SW480 (cell line): ENCODE data around the gene SLC4A3.

ENCODE experiments used
- DNase-seq: peaks from one replicate; pipeline ENCODE4 v3.0.0-alpha.2; 2016; ENCODE audit warnings: low spot score

Gene SLC4A3

DNA sequence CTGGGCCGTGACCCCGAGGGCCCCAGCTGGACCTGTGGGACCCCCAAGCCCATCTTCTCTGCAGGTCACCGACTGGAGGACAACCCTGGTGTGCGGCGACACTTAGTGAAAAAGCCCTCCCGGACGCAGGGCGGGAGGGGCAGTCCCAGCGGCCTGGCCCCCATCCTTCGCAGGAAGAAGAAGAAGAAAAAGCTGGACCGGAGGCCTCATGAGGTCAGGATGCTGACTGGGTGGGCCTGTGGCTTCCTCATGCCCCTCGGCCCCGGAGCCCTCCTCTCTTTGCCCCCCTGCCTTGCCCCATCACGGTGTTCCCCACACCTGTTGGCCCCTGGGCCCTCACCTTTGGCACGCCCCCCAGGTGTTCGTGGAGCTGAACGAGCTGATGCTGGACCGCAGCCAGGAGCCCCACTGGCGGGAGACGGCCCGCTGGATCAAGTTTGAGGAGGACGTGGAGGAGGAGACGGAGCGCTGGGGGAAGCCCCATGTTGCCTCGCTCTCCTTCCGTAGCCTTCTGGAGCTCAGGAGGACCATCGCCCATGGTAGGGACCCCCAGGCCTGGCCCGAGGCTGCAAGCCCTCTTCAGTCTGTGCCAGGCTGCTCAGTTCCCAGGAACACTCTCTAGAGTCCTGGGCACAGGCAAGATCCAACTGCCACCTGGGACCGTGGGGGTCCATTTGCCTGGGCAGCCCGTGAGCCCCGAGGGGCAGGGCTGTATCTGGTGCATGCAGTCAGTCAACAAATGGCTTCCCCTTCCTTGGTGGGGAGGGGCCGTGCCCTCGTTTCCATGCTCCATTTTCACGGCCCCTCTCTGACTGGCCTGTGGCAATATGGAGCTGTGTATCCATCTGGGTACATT, 4.7 kb downstream of the SLC4A3 start:
- no peak for DNase-seq

DNA sequence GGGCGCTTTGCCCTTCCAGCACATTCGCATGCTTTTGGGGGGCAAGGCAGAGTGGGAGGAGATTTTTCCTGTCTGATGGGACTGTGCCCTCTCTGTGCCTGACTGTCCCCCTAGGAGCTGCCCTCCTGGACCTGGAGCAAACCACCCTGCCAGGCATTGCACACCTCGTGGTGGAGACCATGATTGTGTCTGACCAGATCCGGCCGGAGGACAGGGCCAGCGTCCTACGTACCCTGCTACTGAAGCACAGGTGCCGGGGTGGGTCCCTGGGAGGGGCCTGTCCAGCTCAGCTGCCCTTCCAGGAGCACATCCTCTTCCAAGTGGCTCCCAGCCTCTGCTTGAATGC, 5.3 kb downstream of the SLC4A3 start:
- DNase-seq: no peak

DNA sequence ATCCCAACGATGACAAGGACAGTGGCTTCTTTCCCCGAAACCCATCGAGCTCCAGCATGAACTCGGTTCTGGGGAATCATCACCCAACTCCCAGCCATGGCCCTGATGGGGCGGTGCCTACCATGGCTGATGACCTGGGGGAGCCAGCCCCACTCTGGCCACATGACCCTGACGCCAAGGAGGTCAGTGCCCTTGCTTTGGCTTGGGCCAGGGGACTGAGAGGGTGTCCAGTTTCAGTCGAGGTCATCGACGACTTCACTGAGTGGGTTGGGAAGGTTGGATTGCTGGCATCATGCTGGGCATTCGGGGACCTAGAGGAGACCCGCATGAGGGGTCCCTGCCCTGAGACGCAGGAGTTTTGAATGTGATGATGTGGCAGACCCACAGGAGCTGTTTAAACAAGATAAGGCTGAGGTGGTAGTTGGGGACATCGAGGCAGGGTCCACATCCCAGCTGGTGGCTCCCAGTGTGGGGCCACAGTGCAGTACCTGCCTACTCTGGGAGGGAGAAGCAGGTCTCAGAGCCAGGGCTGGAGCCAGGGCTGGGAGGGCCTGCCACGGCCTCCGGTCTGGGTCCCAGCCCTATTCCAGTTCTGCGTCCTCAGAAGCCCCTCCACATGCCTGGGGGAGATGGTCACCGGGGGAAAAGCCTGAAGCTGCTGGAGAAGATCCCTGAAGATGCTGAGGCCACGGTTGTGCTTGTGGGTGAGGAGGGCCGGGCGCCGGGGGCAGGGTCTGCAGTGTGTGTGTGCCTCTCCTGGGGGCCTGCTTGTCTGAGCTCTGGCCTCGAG, 6.0 kb downstream of the SLC4A3 start:
- DNase-seq: no peak

DNA sequence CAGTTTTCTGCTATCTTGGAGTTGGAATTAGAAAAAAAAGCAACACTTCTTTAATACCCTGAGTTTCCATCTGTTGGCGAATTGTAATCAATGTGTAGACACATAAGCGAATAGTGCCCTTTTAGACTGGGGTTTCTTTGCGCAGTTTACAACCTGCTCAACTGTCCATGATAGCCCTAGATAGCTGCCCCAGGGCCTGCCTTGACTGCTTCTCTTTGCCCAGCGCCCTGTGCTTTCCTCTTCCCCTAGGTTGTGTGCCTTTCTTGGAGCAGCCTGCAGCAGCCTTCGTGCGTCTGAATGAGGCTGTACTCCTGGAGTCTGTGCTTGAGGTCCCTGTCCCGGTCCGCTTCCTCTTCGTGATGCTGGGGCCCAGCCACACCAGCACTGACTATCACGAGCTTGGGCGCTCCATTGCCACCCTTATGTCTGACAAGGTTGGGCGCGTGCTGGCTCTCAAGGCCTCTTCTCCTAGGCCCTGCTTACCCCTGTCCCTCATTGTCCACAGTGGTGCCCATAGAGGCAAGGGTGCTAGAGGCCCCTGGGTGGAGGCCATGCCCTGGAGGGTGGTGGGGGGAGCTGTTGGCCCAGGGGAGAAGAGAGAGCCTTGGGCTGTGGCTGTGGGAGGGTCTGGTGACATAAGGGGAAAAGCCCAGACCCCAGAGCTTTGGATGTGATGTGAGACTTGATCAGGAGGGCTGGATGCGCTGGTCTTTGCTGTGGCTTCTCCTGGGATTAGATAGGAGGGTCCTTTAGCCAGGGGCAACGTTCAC, 6.9 kb downstream of the SLC4A3 start:
- no peak for DNase-seq

DNA sequence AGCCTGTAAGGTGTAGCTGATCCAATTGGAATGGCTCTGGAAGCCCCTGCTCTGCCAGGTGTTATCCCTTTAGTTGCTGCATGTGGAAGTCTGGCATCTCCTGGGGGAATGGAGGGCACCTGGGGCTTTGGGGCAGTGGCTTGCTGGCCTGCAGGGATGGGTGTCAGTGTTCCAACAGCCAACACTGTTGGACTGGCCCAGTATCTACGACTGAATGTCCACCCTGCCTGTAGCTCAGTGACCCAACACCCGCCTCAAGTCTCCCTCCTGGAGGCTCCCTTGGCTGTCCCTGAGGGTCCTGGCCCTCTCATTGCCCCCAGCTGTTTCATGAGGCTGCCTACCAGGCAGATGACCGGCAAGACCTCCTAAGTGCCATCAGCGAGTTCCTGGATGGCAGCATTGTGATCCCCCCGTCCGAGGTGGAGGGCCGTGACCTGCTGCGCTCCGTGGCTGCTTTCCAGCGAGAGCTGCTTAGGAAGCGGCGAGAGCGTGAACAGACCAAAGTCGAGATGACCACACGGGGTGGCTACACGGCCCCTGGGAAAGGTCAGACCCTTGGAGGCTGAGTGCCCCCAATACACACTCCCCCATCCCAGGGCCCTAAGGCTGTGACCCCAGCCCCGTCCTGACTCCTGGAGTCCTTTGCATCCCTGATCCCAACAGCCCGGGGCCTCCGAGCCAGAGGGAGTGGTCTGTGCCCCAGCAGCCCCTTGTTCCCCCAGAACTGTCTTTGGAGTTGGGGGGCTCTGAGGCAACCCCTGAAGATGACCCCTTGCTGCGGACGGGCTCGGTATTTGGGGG, 7.7 kb downstream of the SLC4A3 start:
- DNase-seq: no peak

DNA sequence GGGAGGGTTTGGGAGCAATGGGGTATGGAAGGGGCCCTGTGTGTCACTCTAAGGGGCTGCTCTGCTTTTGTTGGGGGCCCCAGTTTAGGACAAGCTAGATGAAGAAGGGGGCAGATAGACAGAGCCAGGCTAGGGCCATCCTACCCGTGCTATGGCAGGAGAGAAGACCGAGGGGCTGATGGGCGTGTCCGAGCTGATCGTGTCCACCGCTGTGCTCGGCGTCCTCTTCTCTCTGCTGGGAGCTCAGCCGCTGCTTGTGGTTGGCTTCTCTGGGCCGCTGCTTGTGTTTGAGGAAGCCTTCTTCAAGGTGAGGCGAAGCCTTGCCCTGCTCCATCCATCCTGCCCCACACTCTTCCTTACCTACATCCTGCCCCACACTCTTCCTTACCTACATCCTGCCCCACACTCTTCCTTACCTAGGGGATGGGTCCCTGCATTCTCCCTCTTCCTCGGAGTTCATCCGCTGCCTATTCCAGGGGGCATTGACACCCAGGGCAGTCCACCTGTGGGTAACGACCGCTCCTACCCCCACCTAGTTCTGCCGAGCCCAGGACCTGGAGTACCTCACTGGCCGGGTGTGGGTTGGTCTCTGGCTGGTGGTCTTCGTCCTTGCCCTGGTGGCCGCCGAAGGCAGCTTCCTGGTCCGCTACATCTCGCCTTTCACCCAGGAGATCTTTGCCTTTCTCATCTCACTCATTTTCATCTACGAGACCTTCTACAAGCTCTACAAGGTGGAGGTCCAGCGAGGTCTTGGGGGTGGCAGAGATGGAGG, 8.9 kb downstream of the SLC4A3 start:
- DNase-seq: no peak

DNA sequence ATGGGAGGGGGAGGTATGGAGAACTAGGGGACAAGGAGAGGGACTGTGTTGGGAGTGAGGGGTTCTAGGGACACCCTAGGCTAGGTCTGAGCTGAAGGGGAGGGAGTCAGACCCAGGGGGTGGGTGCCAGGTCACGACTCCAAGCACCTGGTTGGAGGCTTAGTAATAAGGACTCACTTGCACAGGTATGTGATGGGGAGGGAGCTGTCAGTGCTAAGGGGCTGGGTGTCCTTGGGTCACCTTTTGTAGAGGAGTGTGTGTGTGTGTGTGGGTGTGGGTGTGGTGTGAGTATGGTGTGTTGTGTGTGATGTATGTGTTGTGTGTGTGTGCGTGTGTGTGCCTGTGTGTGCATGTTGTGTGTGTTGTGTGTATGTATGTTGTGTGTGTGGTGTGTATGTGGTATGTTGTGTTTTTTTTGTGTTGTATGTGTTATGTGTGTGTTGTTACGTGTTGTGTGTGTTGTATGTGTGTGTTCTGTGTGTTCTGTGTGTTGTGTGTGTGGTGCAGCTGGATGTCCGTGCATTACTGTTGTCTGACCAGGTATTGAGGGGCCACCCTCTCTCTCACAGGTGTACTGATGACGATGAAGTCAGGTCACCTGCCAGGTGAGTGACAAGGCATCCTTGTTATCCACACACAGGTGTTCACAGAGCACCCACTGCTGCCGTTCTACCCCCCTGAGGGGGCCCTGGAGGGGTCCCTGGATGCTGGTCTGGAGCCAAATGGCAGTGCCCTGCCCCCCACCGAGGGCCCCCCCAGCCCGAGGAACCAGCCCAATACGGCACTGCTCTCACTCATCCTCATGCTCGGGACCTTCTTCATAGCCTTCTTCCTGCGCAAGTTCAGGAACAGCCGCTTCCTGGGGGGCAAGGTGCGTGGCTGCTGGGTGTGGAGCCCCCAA, 9.8 kb downstream of the SLC4A3 start:
- DNase-seq: no peak

DNA sequence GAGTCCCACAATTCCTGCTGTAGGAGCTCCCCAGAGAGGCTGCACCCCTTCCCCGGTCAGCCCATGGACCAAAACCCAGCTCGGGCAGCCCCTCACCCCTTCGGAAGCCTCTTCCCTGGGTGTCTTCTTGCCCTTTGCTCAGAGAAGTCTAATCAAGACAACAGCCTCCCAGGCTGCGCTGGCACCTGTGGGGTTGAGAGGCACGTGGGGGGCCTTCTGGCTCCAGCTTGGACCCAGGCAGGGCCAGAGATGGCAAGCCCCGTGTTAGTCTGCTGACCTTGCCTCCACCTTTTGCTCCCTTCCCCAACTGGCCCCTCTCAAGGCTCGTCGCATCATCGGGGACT, 10.4 kb downstream of the SLC4A3 start:
- DNase-seq: no peak

DNA sequence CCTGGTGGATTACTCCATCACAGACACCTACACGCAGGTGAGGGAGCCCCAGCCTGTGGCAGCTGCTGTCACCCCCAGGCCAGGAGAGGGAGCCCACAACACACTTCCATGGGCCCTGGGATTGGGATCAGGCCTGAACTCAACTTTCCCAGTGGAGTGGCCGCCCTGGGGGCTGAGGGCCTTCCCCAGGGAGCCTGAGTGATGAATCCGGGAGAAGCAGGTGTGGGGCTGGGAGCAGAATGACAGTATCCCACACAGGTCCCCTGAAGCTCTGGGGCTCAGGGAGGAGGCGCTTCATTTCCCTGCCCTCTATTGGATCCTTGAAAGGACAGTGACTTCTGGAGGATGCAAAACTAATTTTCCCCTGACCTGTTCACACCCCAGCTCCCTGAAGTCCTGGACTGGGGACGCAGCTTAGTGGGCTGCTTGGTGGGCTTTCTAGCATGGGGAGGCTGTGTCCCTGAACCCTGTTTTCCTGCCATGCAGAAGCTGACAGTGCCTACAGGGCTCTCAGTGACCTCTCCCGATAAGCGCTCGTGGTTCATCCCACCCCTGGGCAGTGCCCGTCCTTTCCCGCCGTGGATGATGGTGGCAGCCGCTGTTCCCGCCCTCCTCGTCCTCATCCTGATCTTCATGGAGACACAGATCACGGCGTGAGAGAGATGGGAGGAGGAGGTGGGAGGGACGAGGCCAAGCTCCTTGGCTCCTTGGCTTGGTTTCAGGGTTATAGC, 11.0 kb downstream of the SLC4A3 start:
- DNase-seq: peak; percentile 32

DNA sequence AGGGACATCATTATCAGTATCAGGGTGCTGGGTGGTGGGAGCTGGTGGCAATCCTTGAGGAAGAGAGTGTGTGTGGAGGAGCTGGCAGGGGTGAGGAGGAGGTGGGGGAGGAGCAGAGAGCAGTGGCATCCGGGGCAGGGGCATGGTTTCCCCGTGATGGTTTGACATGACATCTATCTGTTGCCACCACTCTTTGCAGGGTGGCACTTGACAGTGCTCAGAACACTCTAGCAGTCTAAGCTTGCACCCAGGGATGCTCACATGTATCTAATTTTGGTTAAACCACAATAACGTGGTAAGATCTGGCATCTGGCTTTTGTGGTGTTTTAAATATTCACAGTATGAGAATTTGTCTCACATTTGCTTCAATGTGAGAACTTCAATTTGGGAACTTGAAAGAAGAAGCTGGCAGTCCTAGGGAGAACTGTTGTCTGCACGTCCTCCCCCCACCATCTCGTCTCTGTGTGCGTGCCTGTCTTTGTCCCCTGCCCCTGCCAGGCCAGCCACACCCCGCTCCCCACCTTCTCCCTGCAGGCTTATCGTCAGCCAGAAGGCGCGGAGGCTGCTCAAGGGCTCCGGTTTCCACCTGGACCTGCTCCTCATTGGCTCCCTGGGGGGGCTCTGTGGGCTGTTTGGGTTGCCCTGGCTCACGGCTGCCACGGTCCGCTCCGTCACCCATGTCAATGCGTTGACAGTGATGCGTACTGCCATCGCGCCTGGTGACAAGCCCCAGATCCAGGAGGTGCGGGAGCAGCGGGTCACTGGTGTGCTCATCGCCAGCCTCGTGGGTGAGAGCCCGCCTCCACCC, 11.7 kb downstream of the SLC4A3 start:
- DNase-seq: no peak

DNA sequence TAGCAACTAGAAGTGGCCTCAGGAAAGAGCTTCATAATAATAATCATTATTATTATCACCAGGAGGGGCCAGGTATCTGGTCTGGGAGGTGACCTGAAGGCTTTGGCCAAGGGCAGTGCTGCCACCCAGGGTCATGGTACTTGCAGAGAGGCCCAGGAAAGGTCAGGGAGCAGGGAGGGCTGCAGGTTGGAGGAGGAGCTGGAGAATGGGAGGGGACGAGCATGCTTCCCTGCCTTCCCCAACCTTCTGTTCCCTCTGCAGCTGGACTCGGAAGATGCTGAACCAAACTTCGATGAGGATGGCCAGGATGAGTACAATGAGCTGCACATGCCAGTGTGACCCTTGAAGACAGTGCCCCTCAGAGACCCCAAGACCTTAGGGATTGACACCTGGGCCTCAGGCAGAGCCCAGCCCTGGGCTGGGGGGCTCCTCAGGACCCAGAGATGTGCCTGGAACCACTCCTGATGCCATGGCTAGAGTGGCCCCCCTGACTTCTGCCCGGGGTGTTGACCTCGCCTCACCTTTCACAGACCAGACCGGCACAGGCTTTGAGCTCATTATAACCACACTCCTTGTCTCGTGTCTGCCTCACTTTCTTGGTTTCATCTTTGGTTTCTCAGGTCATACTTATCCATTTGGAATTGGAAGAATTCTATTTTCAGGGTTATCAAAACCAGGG, 14.1 kb downstream of the SLC4A3 start:
- DNase-seq: no peak

DNA sequence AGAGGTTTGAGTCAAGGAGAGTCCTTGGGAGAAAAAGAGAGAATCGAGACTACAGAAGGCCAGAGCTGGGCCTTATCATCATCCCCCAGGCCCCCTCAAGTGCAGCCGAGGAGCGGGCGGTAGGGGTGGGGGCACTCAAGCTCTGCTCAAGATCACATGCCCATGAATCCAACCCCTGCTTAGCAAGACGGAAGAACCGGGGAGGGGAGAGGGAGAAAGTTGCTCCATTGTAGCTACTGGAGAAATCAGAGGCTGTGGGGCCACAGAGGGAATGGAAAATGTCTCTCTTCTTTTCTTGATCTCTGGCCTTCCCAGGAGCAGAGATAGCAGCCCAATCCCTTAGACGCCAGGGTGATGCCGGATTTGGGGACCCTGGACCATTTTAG, 14.6 kb downstream of the SLC4A3 start:
- DNase-seq: no peak

DNA sequence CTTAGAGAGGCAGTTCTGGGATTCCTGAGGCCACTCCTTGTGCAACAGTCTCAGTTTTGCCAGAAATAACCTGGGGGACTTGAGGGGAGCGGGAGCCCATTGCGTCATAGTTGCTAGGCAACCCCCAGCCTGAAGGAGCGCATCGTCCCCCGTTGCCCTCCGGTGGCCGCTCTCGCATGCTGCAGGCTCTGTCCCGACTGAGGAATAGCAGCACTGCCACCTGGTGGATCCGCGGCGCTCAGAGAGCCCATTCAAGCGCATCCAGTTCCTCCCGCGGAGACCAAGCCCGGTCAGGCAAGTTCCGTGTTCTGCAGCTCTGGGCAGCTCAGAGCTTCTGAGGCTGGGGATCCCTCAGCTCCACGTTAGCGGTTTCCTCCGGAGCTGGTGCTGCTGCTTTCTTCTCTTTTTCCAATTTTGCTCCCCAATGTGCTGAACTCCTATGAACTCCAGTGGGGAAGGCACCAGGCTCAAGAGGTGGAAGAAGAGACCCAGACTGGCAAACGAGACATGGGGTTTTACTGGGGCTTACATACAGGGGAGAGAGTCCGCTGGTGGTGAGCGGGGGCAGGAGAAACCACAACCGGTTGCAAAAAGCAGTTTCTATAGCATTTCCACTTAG, 15.1 kb downstream of the SLC4A3 start:
- peak; percentile 89 for DNase-seq

DNA sequence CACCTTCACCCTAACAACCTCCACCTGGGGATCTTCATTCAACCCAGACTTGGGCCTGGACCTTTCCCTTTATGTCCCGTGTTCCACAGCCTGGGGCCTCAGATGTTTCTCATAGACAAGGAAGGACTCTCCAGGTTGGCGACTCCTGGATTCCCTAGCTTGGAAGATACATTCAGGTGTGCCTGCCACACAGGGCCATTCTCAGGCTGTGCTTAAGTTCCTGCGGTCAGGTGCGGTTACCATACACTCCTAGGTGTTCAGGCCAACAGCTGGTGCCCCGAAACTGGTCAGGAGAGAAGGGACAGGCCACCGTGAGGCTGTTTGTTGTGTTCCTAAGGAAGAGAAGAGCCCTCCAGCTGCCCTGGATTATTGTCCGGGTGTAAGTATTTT, 15.6 kb downstream of the SLC4A3 start:
- no peak for DNase-seq

DNA sequence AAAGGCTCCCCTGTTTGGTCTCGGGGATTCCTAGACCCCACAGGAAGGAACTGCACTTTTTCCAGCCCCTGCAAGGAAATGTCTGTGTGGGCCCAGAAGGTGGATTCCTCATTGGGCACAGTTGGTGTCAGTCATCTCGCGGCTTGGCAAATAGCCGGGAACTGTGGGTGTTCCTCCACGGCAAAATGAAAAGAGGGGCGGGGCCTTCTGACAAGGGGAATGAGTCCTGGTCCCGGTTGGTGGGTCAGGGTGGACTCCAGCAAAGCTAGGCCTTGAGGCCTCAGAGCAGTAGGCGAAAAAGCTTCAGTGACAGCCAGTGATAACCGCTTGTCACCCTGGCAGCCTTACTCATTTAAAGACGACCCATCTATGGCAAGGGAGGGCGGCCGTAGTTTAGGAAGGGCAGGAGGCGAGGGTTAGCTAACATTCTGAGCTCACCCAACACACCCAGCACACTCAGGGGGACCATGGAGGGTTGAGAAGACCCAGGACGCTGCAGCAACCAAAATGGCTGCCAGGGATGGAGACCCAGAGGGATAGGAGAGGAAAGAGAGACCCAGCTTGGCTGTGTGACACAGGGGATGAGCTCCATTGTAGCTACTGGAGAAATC, 16.5 kb downstream of the SLC4A3 start:
- no peak for DNase-seq

DNA sequence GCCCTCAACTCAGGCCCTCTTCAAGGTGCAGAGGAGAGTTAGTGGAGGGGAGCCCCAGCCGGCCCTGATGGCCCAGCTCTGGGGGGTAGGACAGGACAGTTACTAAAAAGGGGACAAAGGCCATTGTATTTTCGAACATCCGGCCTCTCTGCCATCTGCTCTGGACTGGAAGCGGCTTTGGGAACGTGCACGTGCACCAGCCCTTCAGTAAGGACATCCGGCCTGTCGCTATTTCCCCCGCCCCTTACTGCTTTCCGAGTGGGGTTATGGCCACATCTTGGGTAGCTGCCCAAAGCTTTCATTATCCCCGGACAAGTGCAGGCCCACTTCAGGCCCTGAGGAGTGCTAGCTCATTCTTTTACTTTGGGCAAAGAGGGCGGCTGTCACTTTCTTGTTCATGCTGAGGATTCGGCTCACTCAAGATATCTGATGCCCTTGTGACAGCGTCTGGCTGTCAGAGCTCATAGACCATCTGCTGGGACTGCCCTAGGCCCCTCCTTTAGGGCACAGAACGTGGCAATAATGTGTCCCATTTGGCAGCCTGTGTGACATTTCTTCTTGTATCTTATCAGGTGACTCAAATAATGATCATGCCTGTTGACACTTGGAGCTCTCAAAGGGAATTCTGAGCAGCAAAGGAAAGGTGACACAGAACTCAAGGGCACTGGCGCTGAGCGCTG, 17.5 kb downstream of the SLC4A3 start:
- DNase-seq: no peak
